ENCODE results near the gene TTC7B. TPM values are rescaled to one million over a fixed set of nuclear protein-coding genes. Genes with fewer than 3 reads are reported as not detected.

TTC7B gene
- polyA plus RNA-seq, 1 donor (not counting 4 experiments of a cell fraction or from before 2014, with no cell fraction given): 21.4 TPM

DNA sequence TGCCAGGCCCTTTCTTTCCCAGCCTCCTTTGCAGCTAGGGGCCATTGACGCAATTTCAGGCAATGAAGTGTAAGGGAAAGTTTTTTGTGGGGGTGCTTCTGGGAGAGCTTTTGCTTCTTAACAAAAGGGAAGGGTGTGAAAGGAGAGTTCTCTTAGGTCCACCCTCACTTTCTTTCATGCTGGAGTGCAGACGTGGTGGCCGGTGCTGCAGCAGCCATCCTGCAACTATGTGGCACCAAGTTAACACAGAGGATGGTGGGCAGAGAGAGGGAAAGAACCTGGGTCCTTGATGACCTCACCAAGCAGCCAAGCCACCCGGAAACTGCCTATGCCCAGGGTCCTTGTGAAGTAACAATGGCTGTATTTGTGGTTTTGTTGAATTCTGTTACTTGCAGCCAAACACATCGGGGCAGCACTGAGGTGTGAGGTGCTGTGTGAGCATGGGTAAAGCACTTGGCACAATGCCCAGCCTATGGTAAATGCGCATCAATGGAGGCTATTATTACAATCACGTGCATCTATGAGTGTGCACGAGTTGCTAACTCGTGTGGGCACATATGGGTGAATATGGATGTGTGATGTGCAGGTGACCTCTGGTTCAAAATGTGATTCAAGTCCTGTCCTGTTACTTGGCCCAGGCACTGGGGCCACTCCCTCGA, 296.8 kb downstream of the TTC7B start:
- FAIRE-seq (no peak), DNase-seq (ENCODE audit: low read depth, low spot score) (no peak)
- Histone ChIP-seq H3K9me3 (ENCODE audit: control insufficient read depth, low read depth, low read length) (no peaks in the 10 kb centered on the region), H3K4me1 (ENCODE audit: control insufficient read depth, extremely low read depth, insufficient read depth, low read length) (no peaks in the 10 kb centered on the region), H3K36me3 (ENCODE audit: control insufficient read depth in 2 of 2, extremely low read depth in 1 of 2, insufficient read depth in 2 of 2, low read length in 2 of 2) (no peaks in the 10 kb centered on the region), H3K4me3 (ENCODE audit: control insufficient read depth in 2 of 3, extremely low read depth in 1 of 3, insufficient read depth in 2 of 3, low read depth in 1 of 3, low read length in 3 of 3) (no peak overlapping the region), H3K9me1 (ENCODE audit: control insufficient read depth, extremely low read depth, insufficient read depth, low read length) (no peaks in the 10 kb centered on the region), H2AFZ (ENCODE audit: control insufficient read depth, low read length) (no peak overlapping the region), H3K9ac (ENCODE audit: control insufficient read depth, extremely low read depth, insufficient read depth, low read length) (no peak overlapping the region), H3K27ac (ENCODE audit: control insufficient read depth, insufficient read depth, low read length) (no peak overlapping the region), H3K4me2 (ENCODE audit: control insufficient read depth, extremely low read depth, insufficient read depth, low read depth, low read length) (no peak overlapping the region), H3K79me2 (ENCODE audit: control insufficient read depth, insufficient read depth, low read length) (no peaks in the 10 kb centered on the region), H4K20me1 (ENCODE audit: control insufficient read depth, extremely low read depth, insufficient read depth, low read length) (peaks cover 2% of the 10 kb centered on the region), H3K27me3 (ENCODE audit: control insufficient read depth, extremely low read depth, insufficient read depth, low read length) (peaks cover 8% of the 10 kb centered on the region)
- no peak for TF ChIP-seq EZH2 (IDR thresholded peaks at IDR 0.05; ENCODE audit: low read length)
- dilution Hi-C loops (cut with MboI; ENCODE audit: extremely low pct_ligation_motif_present, low sequenced_read_pairs): no loop called here

DNA sequence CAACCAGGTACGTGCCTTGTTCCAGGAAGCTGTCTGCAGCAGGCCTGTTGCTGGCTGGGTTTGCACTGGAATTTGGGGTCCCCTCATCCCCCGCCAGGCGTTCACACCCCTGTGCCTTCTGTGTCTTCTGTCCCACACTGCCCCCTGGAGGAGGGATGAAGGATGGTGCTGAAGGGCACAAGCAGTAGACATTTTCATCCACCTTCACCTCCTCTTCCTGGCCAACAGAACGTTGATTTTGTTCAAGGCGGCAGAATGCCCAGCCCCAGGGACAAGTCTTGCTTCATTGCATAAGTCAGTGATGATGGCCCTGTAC, 297.3 kb downstream of the TTC7B start:
- Histone ChIP-seq H2AFZ (ENCODE audit: control insufficient read depth, low read length) (no peak overlapping the region), H3K4me3 (ENCODE audit: control insufficient read depth in 2 of 3, extremely low read depth in 1 of 3, insufficient read depth in 2 of 3, low read depth in 1 of 3, low read length in 3 of 3) (no peak overlapping the region), H3K9me1 (ENCODE audit: control insufficient read depth, extremely low read depth, insufficient read depth, low read length) (no peaks in the 10 kb centered on the region), H3K27ac (ENCODE audit: control insufficient read depth, insufficient read depth, low read length) (no peak overlapping the region), H3K4me2 (ENCODE audit: control insufficient read depth, extremely low read depth, insufficient read depth, low read depth, low read length) (no peak overlapping the region), H4K20me1 (ENCODE audit: control insufficient read depth, extremely low read depth, insufficient read depth, low read length) (peaks cover 2% of the 10 kb centered on the region), H3K4me1 (ENCODE audit: control insufficient read depth, extremely low read depth, insufficient read depth, low read length) (peaks cover 3% of the 10 kb centered on the region), H3K79me2 (ENCODE audit: control insufficient read depth, insufficient read depth, low read length) (no peaks in the 10 kb centered on the region), H3K36me3 (ENCODE audit: control insufficient read depth in 2 of 2, extremely low read depth in 1 of 2, insufficient read depth in 2 of 2, low read length in 2 of 2) (no peaks in the 10 kb centered on the region), H3K9me3 (ENCODE audit: control insufficient read depth, low read depth, low read length) (no peaks in the 10 kb centered on the region), H3K9ac (ENCODE audit: control insufficient read depth, extremely low read depth, insufficient read depth, low read length) (no peak overlapping the region), H3K27me3 (ENCODE audit: control insufficient read depth, extremely low read depth, insufficient read depth, low read length) (peaks cover 8% of the 10 kb centered on the region)
- FAIRE-seq (no peak), DNase-seq (ENCODE audit: low read depth, low spot score) (no peak)
- dilution Hi-C loops (cut with MboI; ENCODE audit: extremely low pct_ligation_motif_present, low sequenced_read_pairs): no loop called here
- no peak for TF ChIP-seq EZH2 (IDR thresholded peaks at IDR 0.05; ENCODE audit: low read length)
- TF ChIP-seq, protein P1, sequence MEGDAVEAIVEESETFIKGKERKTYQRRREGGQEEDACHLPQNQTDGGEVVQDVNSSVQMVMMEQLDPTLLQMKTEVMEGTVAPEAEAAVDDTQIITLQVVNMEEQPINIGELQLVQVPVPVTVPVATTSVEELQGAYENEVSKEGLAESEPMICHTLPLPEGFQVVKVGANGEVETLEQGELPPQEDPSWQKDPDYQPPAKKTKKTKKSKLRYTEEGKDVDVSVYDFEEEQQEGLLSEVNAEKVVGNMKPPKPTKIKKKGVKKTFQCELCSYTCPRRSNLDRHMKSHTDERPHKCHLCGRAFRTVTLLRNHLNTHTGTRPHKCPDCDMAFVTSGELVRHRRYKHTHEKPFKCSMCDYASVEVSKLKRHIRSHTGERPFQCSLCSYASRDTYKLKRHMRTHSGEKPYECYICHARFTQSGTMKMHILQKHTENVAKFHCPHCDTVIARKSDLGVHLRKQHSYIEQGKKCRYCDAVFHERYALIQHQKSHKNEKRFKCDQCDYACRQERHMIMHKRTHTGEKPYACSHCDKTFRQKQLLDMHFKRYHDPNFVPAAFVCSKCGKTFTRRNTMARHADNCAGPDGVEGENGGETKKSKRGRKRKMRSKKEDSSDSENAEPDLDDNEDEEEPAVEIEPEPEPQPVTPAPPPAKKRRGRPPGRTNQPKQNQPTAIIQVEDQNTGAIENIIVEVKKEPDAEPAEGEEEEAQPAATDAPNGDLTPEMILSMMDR (optimal IDR thresholded peaks at IDR 0.05 in 1 of 3, IDR thresholded peaks at IDR 0.05 in 1 of 3, conservative IDR thresholded peaks at IDR 0.05 in 1 of 3; ENCODE audit: extremely low read depth in 1 of 3, insufficient read depth in 2 of 3, low read length in 3 of 3): peak; percentile 63 to 79 (median 69)

Measured in keratinocyte (primary cell).